Muscle of arm (tissue), 12 donors: ENCODE measurements around the gene TUBB4B. TPM values are rescaled to one million over a fixed set of nuclear protein-coding genes. Genes with fewer than 3 reads are reported as not detected.
"Not testable (repeated sequence)": the region's sequence is repeated elsewhere in the genome, so short reads cannot be mapped to it uniquely, and the experiment has no call there.

Source experiments
- DNase-seq: peaks from one replicate; pipeline ENCODE4 v3.0.0-alpha.2; 2013
- polyA plus RNA-seq, 12 donors: library from polyadenylated mRNA; unstranded; fragments of 120-200 nt; gene quantifications; one replicate each; pipeline ENCODE4 v1.2.1, GENCODE V29; 2013; ENCODE audit not compliant: insufficient read length in 12 of 12

TUBB4B gene
- polyA plus RNA-seq, 12 donors, result 121 to 306 (median 157) TPM; not detected in 1

- no peak for DNase-seq
Observed at GRCh38 chr9:137234758-137235423, 6.2 kb upstream of the TUBB4B start.

GRCh38 chr9:137235424-137236237, 5.5 kb upstream of the TUBB4B start:
- no peak for DNase-seq

- DNase-seq, result peak; percentile 72
Observed at GRCh38 chr9:137236238-137236935, 4.7 kb upstream of the TUBB4B start.

GRCh38 chr9:137236936-137237421, 4.1 kb upstream of the TUBB4B start:
- no peak for DNase-seq

- no peak for DNase-seq
Observed at GRCh38 chr9:137237759-137238726, 3.0 kb upstream of the TUBB4B start.

- DNase-seq, result not testable (repeated sequence)
Observed at GRCh38 chr9:137239541-137240200, 1.4 kb upstream of the TUBB4B start.

GRCh38 chr9:137240318-137240840, 708 bp upstream of the TUBB4B start:
- DNase-seq, result peak; percentile 75

- DNase-seq, result no peak
Observed at GRCh38 chr9:137241490-137242268, 592 bp downstream of the TUBB4B start.

GRCh38 chr9:137242269-137243203, 1.4 kb downstream of the TUBB4B start:
- no peak for DNase-seq

- not testable (repeated sequence) for DNase-seq
Observed at GRCh38 chr9:137243266-137243625, 2.2 kb downstream of the TUBB4B start.

GRCh38 chr9:137243626-137244485, 2.8 kb downstream of the TUBB4B start:
- DNase-seq, result no peak

- DNase-seq, result no peak
Observed at GRCh38 chr9:137244486-137245449, 3.7 kb downstream of the TUBB4B start.

- DNase-seq, result no peak
Observed at GRCh38 chr9:137245450-137246421, 4.6 kb downstream of the TUBB4B start.

GRCh38 chr9:137247135-137247915, 6.2 kb downstream of the TUBB4B start:
- DNase-seq, result no peak
